Gastrocnemius medialis (tissue), 4 donors: ENCODE measurements around the gene FRZB. TPM values are rescaled to one million over a fixed set of nuclear protein-coding genes. Genes with fewer than 3 reads are reported as not detected.

Experiments
- ATAC-seq, 2 donors: fragments of 150-250 bp; one replicate each; pipeline ENCODE4 v1.9.1; 2016
- DNase-seq, 2 donors: peaks; one replicate each; pipeline ENCODE4 v3.0.0-alpha.2; 2019
- H3K27ac ChIP-seq, 4 donors: fragments of 200-600 bp; sonication (generic); 1 replicate in 1 of 4; 2 replicates in 3 of 4; pipeline ENCODE4 v1.5.1; 2016 to 2018; ENCODE audit warnings: mild to moderate bottlenecking in 2 of 4, moderate library complexity in 1 of 4
- H3K27me3 ChIP-seq, 3 donors: fragments of 200-600 bp; sonication (generic) in 2 of 3; 1 replicate in 1 of 3; 2 replicates in 2 of 3; pipeline versions ENCODE4 v1.5.1 to v1.6.0; 2016 to 2019; ENCODE audit warnings: mild to moderate bottlenecking in 1 of 3, moderate library complexity in 1 of 3
- H3K36me3 ChIP-seq, 2 donors: fragments of 200-600 bp; sonication (generic) in 1 of 2; one replicate each; pipeline ENCODE4 v1.5.1; 2017 to 2018
- H3K4me1 ChIP-seq, 2 donors: fragments of 200-600 bp; sonication (generic) in 1 of 2; one replicate each; pipeline ENCODE4 v1.5.1; 2016 to 2017; ENCODE audit warnings: mild to moderate bottlenecking in 2 of 2
- H3K4me3 ChIP-seq, 4 donors: fragments of 200-600 bp; sonication (generic) in 3 of 4; 1 replicate in 1 of 4; 2 replicates in 3 of 4; pipeline ENCODE4 v1.5.1; 2016 to 2019; ENCODE audit warnings: mild to moderate bottlenecking in 2 of 4
- H3K9me3 ChIP-seq, 3 donors: fragments of 200-600 bp; sonication (generic) in 2 of 3; 1 replicate in 1 of 3; 2 replicates in 2 of 3; pipeline ENCODE4 v1.5.1; 2016 to 2019
- CTCF ChIP-seq, 5 experiments: fragments of 450-650 bp in 3 of 5; fragments of 200-600 bp in 2 of 5; sonication (generic) in 2 of 5; IDR thresholded peaks in 4 of 5; conservative IDR thresholded peaks in 1 of 5; 1 replicate in 4 of 5; 2 replicates in 1 of 5; pipeline ENCODE4 v1.5.1; 2016 to 2019; ENCODE audit warnings: antibody characterized with exemption in 5 of 5, mild to moderate bottlenecking in 3 of 5, moderate library complexity in 3 of 5
- POLR2A ChIP-seq, 2 donors: fragments of 450-650 bp; IDR thresholded peaks; one replicate each; pipeline ENCODE4 v1.6.1; 2017; ENCODE audit warnings: antibody characterized with exemption in 2 of 2, mild to moderate bottlenecking in 2 of 2, moderate library complexity in 2 of 2
- in situ Hi-C, 4 donors: fragments of 200-750 bp; cut with MboI; loops; one replicate each; pipeline versions ENCODE4 v1.15.0 to v1.8.0; 2017; ENCODE audit warnings: low sequenced_read_pairs in 4 of 4
- intact Hi-C: fragments of 100-400 bp; cut with DNase I; formaldehyde crosslinking; loops from one replicate; pipeline ENCODE4 v1.15.1; 2023; ENCODE audit warnings: low total_unique reads
- total RNA-seq, 4 donors: library from RNA; depleted of rRNA; stranded (reverse); fragments of >200 nt; gene quantifications; one replicate each; pipeline versions ENCODE4 v1.1.0 to v1.2.3, GENCODE V29; 2016

Gene FRZB
- total RNA-seq, 4 donors from 2014 or later, result 1.3 to 31.3 (median 4.3) TPM

GRCh38 chr2:182891611-182892010 is 25.2 kb upstream of the FRZB start:
- in situ Hi-C loops (no loop called here), intact Hi-C loops (no loop called here)
- Histone ChIP-seq H3K27me3 (no peaks in the 10 kb centered on the region), H3K4me1 (peaks cover 0 to 8% of the 10 kb centered on the region in 2 donors), H3K9me3 (no peaks in the 10 kb centered on the region), H3K27ac (no peak overlapping the region), H3K4me3 (no peak overlapping the region), H3K36me3 (no peaks in the 10 kb centered on the region)
- ATAC-seq, result no peak
- TF ChIP-seq CTCF (IDR thresholded peaks at IDR 0.05 in 4 of 5, conservative IDR thresholded peaks at IDR 0.05 in 1 of 5) (no peak), POLR2A (IDR thresholded peaks at IDR 0.05) (no peak)
- no peak for DNase-seq

- ATAC-seq (no peak), DNase-seq (no peak)
- intact Hi-C loops (no loop called here), in situ Hi-C loops (no loop called here)
- no peaks in the 10 kb centered on the region for H3K9me3 ChIP-seq
- H3K36me3 ChIP-seq, result no peaks in the 10 kb centered on the region
- H3K4me3 ChIP-seq, result no peak overlapping the region
- H3K27ac ChIP-seq, result no peak overlapping the region
- H3K27me3 ChIP-seq, result no peaks in the 10 kb centered on the region
- TF ChIP-seq POLR2A (IDR thresholded peaks at IDR 0.05), result no peak
- no peak for TF ChIP-seq CTCF (IDR thresholded peaks at IDR 0.05 in 4 of 5, conservative IDR thresholded peaks at IDR 0.05 in 1 of 5)
- H3K4me1 ChIP-seq, result peaks cover 0 to 8% of the 10 kb centered on the region in 2 donors
Measured at GRCh38 chr2:182890773-182891378, 24.4 kb upstream of the FRZB start.

- H3K27me3 ChIP-seq, result no peaks in the 10 kb centered on the region
- in situ Hi-C loops (no loop called here), intact Hi-C loops (no loop called here)
- ATAC-seq (no peak), DNase-seq (no peak)
- H3K36me3 ChIP-seq, result no peaks in the 10 kb centered on the region
- peaks cover 0 to 8% of the 10 kb centered on the region in 2 donors for H3K4me1 ChIP-seq
- H3K27ac ChIP-seq, result no peak overlapping the region
- TF ChIP-seq CTCF (IDR thresholded peaks at IDR 0.05 in 4 of 5, conservative IDR thresholded peaks at IDR 0.05 in 1 of 5), result no peak
- no peak for TF ChIP-seq POLR2A (IDR thresholded peaks at IDR 0.05)
- H3K4me3 ChIP-seq, result no peak overlapping the region
- no peaks in the 10 kb centered on the region for H3K9me3 ChIP-seq
Measured at GRCh38 chr2:182890305-182890704, 23.9 kb upstream of the FRZB start.

- peaks cover 4 to 8% of the 10 kb centered on the region in 2 donors for H3K4me1 ChIP-seq
- H3K4me3 ChIP-seq, result no peak overlapping the region
- H3K9me3 ChIP-seq, result no peaks in the 10 kb centered on the region
- no peaks in the 10 kb centered on the region for H3K27me3 ChIP-seq
- DNase-seq (no peak), ATAC-seq (no peak)
- no peak for TF ChIP-seq CTCF (IDR thresholded peaks at IDR 0.05 in 4 of 5, conservative IDR thresholded peaks at IDR 0.05 in 1 of 5)
- TF ChIP-seq POLR2A (IDR thresholded peaks at IDR 0.05), result no peak
- no peak overlapping the region for H3K27ac ChIP-seq
- in situ Hi-C loops (no loop called here), intact Hi-C loops (no loop called here)
- H3K36me3 ChIP-seq, result no peaks in the 10 kb centered on the region
Measured at GRCh38 chr2:182887753-182888415, 21.4 kb upstream of the FRZB start.
